ENCODE measurements around the gene ABCC12.

DNA sequence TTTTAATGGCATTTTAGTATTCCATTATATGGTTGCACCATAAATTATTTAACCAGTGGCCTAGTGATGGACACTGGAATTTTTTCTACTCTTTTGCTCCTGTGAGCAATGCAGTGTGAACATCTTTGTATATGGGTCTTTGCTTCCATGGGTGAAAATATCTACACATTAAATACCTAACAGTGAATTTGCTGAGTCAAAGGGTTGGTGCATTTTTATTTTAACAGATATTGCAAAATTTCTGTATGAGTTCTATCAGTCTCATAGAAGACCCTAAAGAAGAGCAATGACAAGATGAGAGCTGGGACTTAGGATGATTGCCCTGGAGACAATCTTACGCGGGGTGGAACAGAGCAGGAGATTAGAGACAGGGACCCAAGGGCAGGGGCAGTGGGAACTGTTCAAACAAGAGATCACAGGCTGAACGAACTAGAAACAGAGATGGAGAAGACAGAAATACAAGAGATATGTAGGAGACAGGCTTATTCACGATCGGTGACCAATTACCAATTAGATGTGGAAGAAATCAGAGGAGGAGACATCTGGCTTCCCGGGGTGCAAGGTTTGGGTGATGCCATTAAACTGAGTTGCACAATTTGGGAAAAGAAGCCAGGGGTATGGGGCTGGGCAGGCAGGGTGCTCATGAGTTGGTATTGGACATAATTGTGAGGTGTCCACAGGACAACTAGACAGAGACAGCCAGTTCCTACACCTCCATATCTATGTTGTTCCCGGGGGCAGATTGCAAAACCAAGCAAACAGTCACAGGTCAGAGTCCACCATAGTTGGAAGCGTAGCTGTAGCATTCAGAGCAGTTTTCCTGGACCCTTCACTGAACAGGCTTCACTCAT, 48.4 kb upstream of the ABCC12 start:
- TF ChIP-seq, protein P1, sequence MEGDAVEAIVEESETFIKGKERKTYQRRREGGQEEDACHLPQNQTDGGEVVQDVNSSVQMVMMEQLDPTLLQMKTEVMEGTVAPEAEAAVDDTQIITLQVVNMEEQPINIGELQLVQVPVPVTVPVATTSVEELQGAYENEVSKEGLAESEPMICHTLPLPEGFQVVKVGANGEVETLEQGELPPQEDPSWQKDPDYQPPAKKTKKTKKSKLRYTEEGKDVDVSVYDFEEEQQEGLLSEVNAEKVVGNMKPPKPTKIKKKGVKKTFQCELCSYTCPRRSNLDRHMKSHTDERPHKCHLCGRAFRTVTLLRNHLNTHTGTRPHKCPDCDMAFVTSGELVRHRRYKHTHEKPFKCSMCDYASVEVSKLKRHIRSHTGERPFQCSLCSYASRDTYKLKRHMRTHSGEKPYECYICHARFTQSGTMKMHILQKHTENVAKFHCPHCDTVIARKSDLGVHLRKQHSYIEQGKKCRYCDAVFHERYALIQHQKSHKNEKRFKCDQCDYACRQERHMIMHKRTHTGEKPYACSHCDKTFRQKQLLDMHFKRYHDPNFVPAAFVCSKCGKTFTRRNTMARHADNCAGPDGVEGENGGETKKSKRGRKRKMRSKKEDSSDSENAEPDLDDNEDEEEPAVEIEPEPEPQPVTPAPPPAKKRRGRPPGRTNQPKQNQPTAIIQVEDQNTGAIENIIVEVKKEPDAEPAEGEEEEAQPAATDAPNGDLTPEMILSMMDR (IDR thresholded peaks at IDR 0.05): no peak
- TF ChIP-seq POLR2A (IDR thresholded peaks at IDR 0.05) (no peak), POLR2AphosphoS5 (IDR thresholded peaks at IDR 0.05) (no peak)

Measured in prostate gland (tissue), 2 donors.